ENCODE data around the gene IGSF21. TPM values are rescaled to one million over a fixed set of nuclear protein-coding genes. Genes with fewer than 3 reads are reported as not detected.

IGSF21 gene
- polyA plus RNA-seq, 1 donor (not counting 4 experiments of a cell fraction or from before 2014, with no cell fraction given) = not detected

- no peak overlapping the region for H3K4me2 ChIP-seq (ENCODE audit: control insufficient read depth, extremely low read depth, insufficient read depth, low read depth, low read length)
- no peaks in the 10 kb centered on the region for H3K9me3 ChIP-seq (ENCODE audit: control insufficient read depth, low read depth, low read length)
- no peaks in the 10 kb centered on the region for H3K4me1 ChIP-seq (ENCODE audit: control insufficient read depth, extremely low read depth, insufficient read depth, low read length)
- no peak overlapping the region for H3K4me3 ChIP-seq (ENCODE audit: control insufficient read depth in 2 of 3, extremely low read depth in 1 of 3, insufficient read depth in 2 of 3, low read depth in 1 of 3, low read length in 3 of 3)
- H3K27me3 ChIP-seq (ENCODE audit: control insufficient read depth, extremely low read depth, insufficient read depth, low read length) = no peaks in the 10 kb centered on the region
- DNase-seq (ENCODE audit: low read depth, low spot score) = no peak
- FAIRE-seq = no peak
- no peaks in the 10 kb centered on the region for H3K79me2 ChIP-seq (ENCODE audit: control insufficient read depth, insufficient read depth, low read length)
- TF ChIP-seq, protein P1, sequence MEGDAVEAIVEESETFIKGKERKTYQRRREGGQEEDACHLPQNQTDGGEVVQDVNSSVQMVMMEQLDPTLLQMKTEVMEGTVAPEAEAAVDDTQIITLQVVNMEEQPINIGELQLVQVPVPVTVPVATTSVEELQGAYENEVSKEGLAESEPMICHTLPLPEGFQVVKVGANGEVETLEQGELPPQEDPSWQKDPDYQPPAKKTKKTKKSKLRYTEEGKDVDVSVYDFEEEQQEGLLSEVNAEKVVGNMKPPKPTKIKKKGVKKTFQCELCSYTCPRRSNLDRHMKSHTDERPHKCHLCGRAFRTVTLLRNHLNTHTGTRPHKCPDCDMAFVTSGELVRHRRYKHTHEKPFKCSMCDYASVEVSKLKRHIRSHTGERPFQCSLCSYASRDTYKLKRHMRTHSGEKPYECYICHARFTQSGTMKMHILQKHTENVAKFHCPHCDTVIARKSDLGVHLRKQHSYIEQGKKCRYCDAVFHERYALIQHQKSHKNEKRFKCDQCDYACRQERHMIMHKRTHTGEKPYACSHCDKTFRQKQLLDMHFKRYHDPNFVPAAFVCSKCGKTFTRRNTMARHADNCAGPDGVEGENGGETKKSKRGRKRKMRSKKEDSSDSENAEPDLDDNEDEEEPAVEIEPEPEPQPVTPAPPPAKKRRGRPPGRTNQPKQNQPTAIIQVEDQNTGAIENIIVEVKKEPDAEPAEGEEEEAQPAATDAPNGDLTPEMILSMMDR (optimal IDR thresholded peaks at IDR 0.05 in 1 of 3, IDR thresholded peaks at IDR 0.05 in 1 of 3, conservative IDR thresholded peaks at IDR 0.05 in 1 of 3; ENCODE audit: extremely low read depth in 1 of 3, insufficient read depth in 2 of 3, low read length in 3 of 3) = no peak
- TF ChIP-seq EZH2 (IDR thresholded peaks at IDR 0.05; ENCODE audit: low read length) = no peak
- dilution Hi-C loops (cut with MboI; ENCODE audit: extremely low pct_ligation_motif_present, low sequenced_read_pairs) = no loop called here
- no peak overlapping the region for H3K9ac ChIP-seq (ENCODE audit: control insufficient read depth, extremely low read depth, insufficient read depth, low read length)
- H3K36me3 ChIP-seq (ENCODE audit: control insufficient read depth in 2 of 2, extremely low read depth in 1 of 2, insufficient read depth in 2 of 2, low read length in 2 of 2) = no peaks in the 10 kb centered on the region
- no peak overlapping the region for H3K27ac ChIP-seq (ENCODE audit: control insufficient read depth, insufficient read depth, low read length)
- H4K20me1 ChIP-seq (ENCODE audit: control insufficient read depth, extremely low read depth, insufficient read depth, low read length) = no peaks in the 10 kb centered on the region
- no peaks in the 10 kb centered on the region for H3K9me1 ChIP-seq (ENCODE audit: control insufficient read depth, extremely low read depth, insufficient read depth, low read length)
- H2AFZ ChIP-seq (ENCODE audit: control insufficient read depth, low read length) = no peak overlapping the region
Observed at GRCh38 chr1:18323259-18323658, 215.7 kb downstream of the IGSF21 start.

DNA sequence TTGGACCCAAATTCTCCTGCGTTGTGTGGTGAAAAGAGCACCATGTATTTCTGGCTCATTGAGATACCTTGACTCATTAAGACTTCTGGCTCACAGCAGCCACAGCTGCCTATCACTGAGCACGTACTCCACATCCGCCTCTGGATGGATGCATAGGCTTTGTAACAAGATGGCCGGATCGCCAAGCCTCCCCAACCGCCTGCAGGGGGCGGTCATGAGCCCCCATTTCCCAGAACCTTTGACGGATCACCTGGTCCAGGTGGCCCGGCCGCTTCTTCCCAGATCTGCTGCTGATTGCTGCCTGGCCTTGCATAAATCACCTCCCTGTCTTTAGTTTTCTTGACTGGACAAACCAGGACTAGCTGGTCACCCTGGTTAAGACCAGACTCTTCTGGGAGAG, 216.6 kb downstream of the IGSF21 start:
- dilution Hi-C loops (cut with MboI; ENCODE audit: extremely low pct_ligation_motif_present, low sequenced_read_pairs) = no loop called here
- TF ChIP-seq, protein P1 (optimal IDR thresholded peaks at IDR 0.05 in 1 of 3, IDR thresholded peaks at IDR 0.05 in 1 of 3, conservative IDR thresholded peaks at IDR 0.05 in 1 of 3; ENCODE audit: extremely low read depth in 1 of 3, insufficient read depth in 2 of 3, low read length in 3 of 3) = no peak
- no peak for TF ChIP-seq EZH2 (IDR thresholded peaks at IDR 0.05; ENCODE audit: low read length)
- no peak for FAIRE-seq

More for the DNA sequence above, 216.6 kb downstream of the IGSF21 start:
- Histone ChIP-seq H3K36me3 (ENCODE audit: control insufficient read depth in 2 of 2, extremely low read depth in 1 of 2, insufficient read depth in 2 of 2, low read length in 2 of 2) (no peaks in the 10 kb centered on the region), H3K4me2 (ENCODE audit: control insufficient read depth, extremely low read depth, insufficient read depth, low read depth, low read length) (no peak overlapping the region), H3K9ac (ENCODE audit: control insufficient read depth, extremely low read depth, insufficient read depth, low read length) (no peak overlapping the region), H3K27me3 (ENCODE audit: control insufficient read depth, extremely low read depth, insufficient read depth, low read length) (no peaks in the 10 kb centered on the region), H3K9me1 (ENCODE audit: control insufficient read depth, extremely low read depth, insufficient read depth, low read length) (no peaks in the 10 kb centered on the region), H3K4me1 (ENCODE audit: control insufficient read depth, extremely low read depth, insufficient read depth, low read length) (no peaks in the 10 kb centered on the region), H2AFZ (ENCODE audit: control insufficient read depth, low read length) (no peak overlapping the region), H3K9me3 (ENCODE audit: control insufficient read depth, low read depth, low read length) (no peaks in the 10 kb centered on the region), H3K79me2 (ENCODE audit: control insufficient read depth, insufficient read depth, low read length) (no peaks in the 10 kb centered on the region), H4K20me1 (ENCODE audit: control insufficient read depth, extremely low read depth, insufficient read depth, low read length) (no peaks in the 10 kb centered on the region), H3K4me3 (ENCODE audit: control insufficient read depth in 2 of 3, extremely low read depth in 1 of 3, insufficient read depth in 2 of 3, low read depth in 1 of 3, low read length in 3 of 3) (no peak overlapping the region), H3K27ac (ENCODE audit: control insufficient read depth, insufficient read depth, low read length) (no peak overlapping the region)
- no peak for DNase-seq (ENCODE audit: low read depth, low spot score)

All from keratinocyte (primary cell).